ENCODE results near the gene PRAMEF4.
"Not testable (repeated sequence)": the region's sequence is repeated elsewhere in the genome, so short reads cannot be mapped to it uniquely, and the experiment has no call there.

PRAMEF4 gene

GRCh38 chr1:12886101-12886500 lies at the start of gene PRAMEF4:
TSS of gene PRAMEF4 (minus strand) at chr1:12886201. CDS start at chr1:12883394, 2,807 bp downstream.
- not testable (repeated sequence) for DNase-seq

- DNase-seq: not testable (repeated sequence)
Measured at GRCh38 chr1:12924368-12924767, 38.4 kb upstream of the PRAMEF4 start.

GRCh38 chr1:12921749-12922148 lies 35.7 kb upstream of the PRAMEF4 start:
- not testable (repeated sequence) for DNase-seq

- DNase-seq: not testable (repeated sequence)
Measured at GRCh38 chr1:12916310-12916709, 30.3 kb upstream of the PRAMEF4 start, which contains the start of gene PRAMEF7. TSS of gene PRAMEF7 (plus strand) at chr1:12916610. CDS start at chr1:12917693, 1,083 bp downstream.

- DNase-seq: not testable (repeated sequence)
Measured at GRCh38 chr1:12903793-12904572, 18.0 kb upstream of the PRAMEF4 start.

GRCh38 chr1:12899186-12899585 lies 13.2 kb upstream of the PRAMEF4 start:
- DNase-seq: not testable (repeated sequence)

GRCh38 chr1:12898170-12898569 lies 12.2 kb upstream of the PRAMEF4 start, which contains the start of gene PRAMEF10:
TSS of gene PRAMEF10 (minus strand) at chr1:12898270. CDS start at chr1:12895847, 2,423 bp downstream.
- DNase-seq: not testable (repeated sequence)

- DNase-seq: not testable (repeated sequence)
Measured at GRCh38 chr1:12878453-12878852, 7.5 kb downstream of the PRAMEF4 start.

GRCh38 chr1:12863131-12863880 lies 22.7 kb downstream of the PRAMEF4 start:
- not testable (repeated sequence) for DNase-seq

- DNase-seq: not testable (repeated sequence)
Measured at GRCh38 chr1:12856786-12857185, 29.2 kb downstream of the PRAMEF4 start, which contains the start of gene PRAMEF2. TSS of gene PRAMEF2 (plus strand) at chr1:12857086. CDS start at chr1:12859010, 1,924 bp downstream.

GRCh38 chr1:12851779-12852178 lies 34.2 kb downstream of the PRAMEF4 start:
- no peak for DNase-seq

- not testable (repeated sequence) for DNase-seq
Measured at GRCh38 chr1:12848620-12849019, 37.4 kb downstream of the PRAMEF4 start, which contains the start of gene HNRNPCL1. TSS of gene HNRNPCL1 (minus strand) at chr1:12848720. CDS start at chr1:12848289, 431 bp downstream.

- DNase-seq: not testable (repeated sequence)
Measured at GRCh38 chr1:12833251-12833650, 52.8 kb downstream of the PRAMEF4 start.

GRCh38 chr1:12831310-12831709 lies 54.7 kb downstream of the PRAMEF4 start, which contains the start of gene PRAMEF11:
TSS of gene PRAMEF11 (minus strand) at chr1:12831410. CDS start at chr1:12828789, 2,621 bp downstream.
- not testable (repeated sequence) for DNase-seq

Data from nucleus accumbens (tissue), 56 donors.